Measurements from ENCODE around the gene NNMT.

Gene NNMT

GRCh38 chr11:114284914-114285313, 11.3 kb upstream of the NNMT start:
- H3K36me3 ChIP-seq (ENCODE audit: insufficient read depth, low read length) = no peaks in the 10 kb centered on the region
- peaks cover 19% of the 10 kb centered on the region for H3K4me1 ChIP-seq (ENCODE audit: insufficient read depth, low read length)
- no peak overlapping the region for H3K9ac ChIP-seq (ENCODE audit: low read depth, low read length)

DNA sequence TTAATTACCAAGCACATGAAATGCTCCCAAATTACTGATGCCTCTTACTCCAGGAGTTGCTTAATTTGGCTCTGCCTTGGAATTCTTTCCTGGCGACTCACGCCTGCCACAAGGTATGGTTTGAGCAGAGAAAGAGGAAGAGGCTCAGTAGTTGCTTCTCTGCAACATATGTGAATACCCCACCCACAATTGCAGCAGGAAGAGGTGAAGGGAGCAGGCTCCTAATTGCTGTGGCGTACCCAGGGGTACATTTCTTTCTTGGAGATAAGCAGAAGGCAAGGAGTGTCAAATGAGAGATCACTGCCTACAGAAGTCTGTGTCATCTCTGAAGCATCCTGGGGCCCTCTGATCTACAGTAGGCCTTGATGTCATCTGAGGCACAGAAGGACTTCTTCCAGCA, 10.6 kb upstream of the NNMT start:
- Histone ChIP-seq H3K36me3 (ENCODE audit: insufficient read depth, low read length) (no peaks in the 10 kb centered on the region), H3K9me3 (ENCODE audit: control insufficient read depth, insufficient read depth, low read length) (no peaks in the 10 kb centered on the region; the same call in 1 of the 2 replicates), H3K4me1 (ENCODE audit: insufficient read depth, low read length) (peaks cover 14% of the 10 kb centered on the region), H3K9ac (ENCODE audit: low read depth, low read length) (no peak overlapping the region)

More at GRCh38 chr11:114284914-114285313, 11.3 kb upstream of the NNMT start:
- H3K9me3 ChIP-seq (ENCODE audit: control insufficient read depth, insufficient read depth, low read length) = no peaks in the 10 kb centered on the region; the same call in 1 of the 2 replicates

GRCh38 chr11:114286229-114286628, 10.0 kb upstream of the NNMT start:
- Histone ChIP-seq H3K9ac (ENCODE audit: low read depth, low read length) (no peak overlapping the region), H3K9me3 (ENCODE audit: control insufficient read depth, insufficient read depth, low read length) (no peaks in the 10 kb centered on the region; the same call in 1 of the 2 replicates), H3K4me1 (ENCODE audit: insufficient read depth, low read length) (peaks cover 9% of the 10 kb centered on the region; the same call in 1 of the 2 replicates), H3K36me3 (ENCODE audit: insufficient read depth, low read length) (no peaks in the 10 kb centered on the region)

DNA sequence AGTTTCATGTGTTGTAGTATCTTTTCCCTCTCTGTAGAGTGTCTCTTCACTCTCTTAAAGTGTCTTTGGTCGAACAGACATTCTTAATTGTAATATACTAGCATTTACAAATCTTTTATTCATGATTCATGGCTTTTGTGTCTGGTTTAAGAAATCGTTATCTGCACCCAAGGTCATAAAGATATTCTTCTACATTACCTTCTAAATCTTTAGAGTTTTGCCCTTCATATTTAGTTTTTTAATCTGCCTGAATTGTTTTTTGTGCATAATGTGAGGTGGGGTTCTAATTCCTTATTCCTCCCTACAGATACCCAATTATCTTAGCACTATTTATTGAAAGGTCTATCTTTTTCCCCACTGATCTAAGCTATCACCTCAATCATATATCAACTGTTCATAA, 9.0 kb upstream of the NNMT start:
- H3K9me3 ChIP-seq (ENCODE audit: control insufficient read depth, insufficient read depth, low read length) = no peaks in the 10 kb centered on the region; the same call in 1 of the 2 replicates
- H3K36me3 ChIP-seq (ENCODE audit: insufficient read depth, low read length) = no peaks in the 10 kb centered on the region
- no peak overlapping the region for H3K9ac ChIP-seq (ENCODE audit: low read depth, low read length)
- H3K4me1 ChIP-seq (ENCODE audit: insufficient read depth, low read length) = peaks cover 9% of the 10 kb centered on the region; the same call in 1 of the 2 replicates

GRCh38 chr11:114288136-114288535, 8.1 kb upstream of the NNMT start:
- H3K4me1 ChIP-seq (ENCODE audit: insufficient read depth, low read length) = peaks cover 9% of the 10 kb centered on the region; the same call in 1 of the 2 replicates
- H3K9ac ChIP-seq (ENCODE audit: low read depth, low read length) = no peak overlapping the region
- H3K9me3 ChIP-seq (ENCODE audit: control insufficient read depth, insufficient read depth, low read length) = no peaks in the 10 kb centered on the region; the same call in 1 of the 2 replicates
- no peaks in the 10 kb centered on the region for H3K36me3 ChIP-seq (ENCODE audit: insufficient read depth, low read length)

GRCh38 chr11:114289779-114290178, 6.4 kb upstream of the NNMT start:
- Histone ChIP-seq H3K9me3 (ENCODE audit: control insufficient read depth, insufficient read depth, low read length) (no peaks in the 10 kb centered on the region; the same call in 1 of the 2 replicates), H3K9ac (ENCODE audit: low read depth, low read length) (no peak overlapping the region), H3K4me1 (ENCODE audit: insufficient read depth, low read length) (peaks cover 11% of the 10 kb centered on the region), H3K36me3 (ENCODE audit: insufficient read depth, low read length) (no peaks in the 10 kb centered on the region)

DNA sequence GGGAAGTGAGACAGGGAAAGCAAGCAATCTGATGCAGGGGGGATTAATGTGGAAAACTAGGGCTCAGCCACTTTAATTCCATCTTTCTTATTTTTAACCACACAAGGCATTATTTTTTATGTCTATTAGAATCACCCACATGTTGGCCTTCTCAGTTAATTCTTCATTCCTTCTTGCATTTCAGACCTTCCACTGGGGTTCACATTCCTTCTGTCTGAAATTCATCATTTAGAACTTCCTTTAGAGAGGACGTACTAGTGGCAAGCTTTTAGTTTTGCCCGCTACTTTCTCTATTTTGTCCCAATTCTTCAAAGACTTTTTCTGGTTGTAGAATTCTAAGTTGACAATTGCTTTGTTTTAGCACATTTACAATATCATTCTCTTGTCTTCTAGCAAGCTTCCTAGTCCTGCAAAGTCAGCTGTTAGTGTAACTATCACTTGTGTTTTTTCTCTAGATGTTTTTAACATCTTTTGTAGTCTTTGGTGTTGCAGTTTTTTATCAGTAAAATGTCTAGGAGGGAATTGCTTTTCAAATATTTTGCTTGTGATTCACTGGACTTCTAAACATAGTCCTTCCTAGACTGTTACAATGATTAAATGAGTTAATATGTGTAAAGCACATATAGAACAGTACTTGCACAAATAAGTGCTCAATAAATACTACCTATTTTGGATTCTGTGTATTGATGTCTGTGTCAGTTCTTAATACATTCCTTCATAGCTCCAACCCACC, 5.5 kb upstream of the NNMT start:
- Histone ChIP-seq H3K9me3 (ENCODE audit: control insufficient read depth, insufficient read depth, low read length) (no peaks in the 10 kb centered on the region; the same call in 1 of the 2 replicates), H3K9ac (ENCODE audit: low read depth, low read length) (no peak overlapping the region), H3K36me3 (ENCODE audit: insufficient read depth, low read length) (no peaks in the 10 kb centered on the region), H3K4me1 (ENCODE audit: insufficient read depth, low read length) (peaks cover 9% of the 10 kb centered on the region; the same call in 1 of the 2 replicates)

DNA sequence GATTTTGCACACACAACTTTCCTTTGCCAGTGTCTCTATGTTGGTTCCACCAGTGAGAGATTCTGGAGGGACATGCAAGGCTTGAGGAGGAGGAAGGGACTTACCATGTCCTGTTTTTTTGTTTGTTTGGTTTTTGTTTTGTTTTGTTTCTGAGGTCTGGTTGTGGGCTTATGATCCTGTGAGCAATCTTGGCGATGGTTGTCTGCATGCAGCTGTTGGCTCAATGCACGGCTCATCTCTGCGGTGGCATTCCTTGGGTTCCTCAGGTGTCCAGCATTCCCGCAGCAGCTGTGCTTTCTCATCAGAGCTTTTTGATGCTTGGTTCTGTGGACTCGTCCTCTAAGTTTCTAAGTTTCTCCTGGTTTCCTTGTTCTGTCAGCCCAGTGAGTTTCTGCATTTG, 4.8 kb upstream of the NNMT start:
- Histone ChIP-seq H3K9me3 (ENCODE audit: control insufficient read depth, insufficient read depth, low read length) (no peaks in the 10 kb centered on the region; the same call in 1 of the 2 replicates), H3K9ac (ENCODE audit: low read depth, low read length) (no peak overlapping the region), H3K4me1 (ENCODE audit: insufficient read depth, low read length) (peaks cover 6% of the 10 kb centered on the region; the same call in 1 of the 2 replicates), H3K36me3 (ENCODE audit: insufficient read depth, low read length) (no peaks in the 10 kb centered on the region)

DNA sequence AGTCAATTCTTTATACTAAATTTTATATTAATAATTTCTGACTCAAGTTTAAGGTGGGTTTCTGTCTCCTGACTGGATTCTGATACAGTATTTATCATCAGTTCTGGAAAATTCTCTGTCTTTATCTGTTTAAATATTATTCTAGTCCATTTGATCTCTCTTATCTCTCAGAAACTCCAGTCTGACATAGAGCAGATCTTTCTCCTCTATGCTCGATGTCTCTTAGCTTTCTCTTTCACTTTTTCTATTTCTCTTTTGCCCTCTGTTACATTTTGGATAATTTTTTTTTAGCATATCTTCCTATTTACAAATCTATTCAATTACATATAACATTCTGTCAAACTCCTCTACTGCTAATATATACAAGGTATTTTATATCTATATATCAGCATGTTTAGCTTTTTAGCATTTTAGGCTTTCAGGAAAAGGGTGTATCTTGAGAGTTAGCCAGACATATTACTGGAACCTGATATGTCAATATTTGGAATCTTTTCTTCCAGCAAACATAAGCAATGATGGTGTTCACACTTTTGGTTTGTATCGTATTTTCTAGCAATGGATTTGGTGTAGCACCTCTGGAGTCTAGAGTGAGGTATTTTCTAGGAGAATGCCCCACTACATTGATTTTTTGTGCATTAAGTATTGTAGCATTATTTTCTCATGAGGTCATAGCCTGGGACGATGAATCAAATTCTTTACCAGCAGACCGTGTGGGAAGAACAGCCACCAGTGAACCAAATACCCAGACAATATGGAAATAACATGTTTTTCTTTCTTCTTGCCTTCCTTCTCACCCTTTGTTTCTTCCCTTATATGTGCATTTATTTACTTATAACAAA, 4.1 kb upstream of the NNMT start:
- no peak overlapping the region for H3K9ac ChIP-seq (ENCODE audit: low read depth, low read length)
- peaks cover 6% of the 10 kb centered on the region; the same call in 1 of the 2 replicates for H3K4me1 ChIP-seq (ENCODE audit: insufficient read depth, low read length)
- H3K36me3 ChIP-seq (ENCODE audit: insufficient read depth, low read length) = no peaks in the 10 kb centered on the region
- no peaks in the 10 kb centered on the region; the same call in 1 of the 2 replicates for H3K9me3 ChIP-seq (ENCODE audit: control insufficient read depth, insufficient read depth, low read length)

GRCh38 chr11:114293201-114293711, 2.9 kb upstream of the NNMT start:
- H3K4me1 ChIP-seq (ENCODE audit: insufficient read depth, low read length) = peaks cover 6% of the 10 kb centered on the region; the same call in 1 of the 2 replicates
- H3K9ac ChIP-seq (ENCODE audit: low read depth, low read length) = no peak overlapping the region
- no peaks in the 10 kb centered on the region; the same call in 1 of the 2 replicates for H3K9me3 ChIP-seq (ENCODE audit: control insufficient read depth, insufficient read depth, low read length)
- no peaks in the 10 kb centered on the region for H3K36me3 ChIP-seq (ENCODE audit: insufficient read depth, low read length)

GRCh38 chr11:114296605-114297372, 590 bp downstream of the NNMT start:
- no peak overlapping the region for H3K9ac ChIP-seq (ENCODE audit: low read depth, low read length)
- H3K9me3 ChIP-seq (ENCODE audit: control insufficient read depth, insufficient read depth, low read length) = 0 out of 2 replicates have a peak, but pooled peaks cover 5% of the 10 kb centered on the region
- no peaks in the 10 kb centered on the region for H3K36me3 ChIP-seq (ENCODE audit: insufficient read depth, low read length)
- peaks cover 6% of the 10 kb centered on the region; the same call in 1 of the 2 replicates for H3K4me1 ChIP-seq (ENCODE audit: insufficient read depth, low read length)

GRCh38 chr11:114297806-114298709, 1.9 kb downstream of the NNMT start:
- no peak overlapping the region for H3K9ac ChIP-seq (ENCODE audit: low read depth, low read length)
- H3K36me3 ChIP-seq (ENCODE audit: insufficient read depth, low read length) = no peaks in the 10 kb centered on the region
- peaks cover 6% of the 10 kb centered on the region; the same call in 1 of the 2 replicates for H3K4me1 ChIP-seq (ENCODE audit: insufficient read depth, low read length)
- H3K9me3 ChIP-seq (ENCODE audit: control insufficient read depth, insufficient read depth, low read length) = 0 out of 2 replicates have a peak, but pooled peaks cover 5% of the 10 kb centered on the region

DNA sequence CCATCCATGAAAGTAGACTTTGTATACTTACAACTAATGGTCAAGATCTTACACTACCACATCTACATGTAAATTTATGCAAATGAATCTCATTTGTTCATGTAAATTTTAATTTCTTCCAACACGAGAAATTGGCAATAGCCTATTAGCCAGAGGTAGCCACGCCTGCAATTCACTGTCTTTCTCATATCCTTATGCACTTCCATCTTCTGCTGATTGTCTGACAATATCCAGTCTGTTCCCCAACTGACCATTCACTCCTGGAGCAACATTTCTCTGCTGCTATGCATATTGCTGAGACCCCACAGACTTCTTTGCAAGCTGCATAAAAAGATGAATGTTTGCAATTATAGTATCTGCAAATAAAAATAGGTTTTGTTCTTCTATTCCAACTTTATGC, 2.5 kb downstream of the NNMT start:
- no peaks in the 10 kb centered on the region for H3K36me3 ChIP-seq (ENCODE audit: insufficient read depth, low read length)
- H3K4me1 ChIP-seq (ENCODE audit: insufficient read depth, low read length) = peaks cover 6% of the 10 kb centered on the region; the same call in 1 of the 2 replicates
- no peak overlapping the region for H3K9ac ChIP-seq (ENCODE audit: low read depth, low read length)
- H3K9me3 ChIP-seq (ENCODE audit: control insufficient read depth, insufficient read depth, low read length) = 0 out of 2 replicates have a peak, but pooled peaks cover 5% of the 10 kb centered on the region

Data from ES-I3 (cell line).